ENCODE measurements around the gene MDP1.

The MDP1 gene

DNA sequence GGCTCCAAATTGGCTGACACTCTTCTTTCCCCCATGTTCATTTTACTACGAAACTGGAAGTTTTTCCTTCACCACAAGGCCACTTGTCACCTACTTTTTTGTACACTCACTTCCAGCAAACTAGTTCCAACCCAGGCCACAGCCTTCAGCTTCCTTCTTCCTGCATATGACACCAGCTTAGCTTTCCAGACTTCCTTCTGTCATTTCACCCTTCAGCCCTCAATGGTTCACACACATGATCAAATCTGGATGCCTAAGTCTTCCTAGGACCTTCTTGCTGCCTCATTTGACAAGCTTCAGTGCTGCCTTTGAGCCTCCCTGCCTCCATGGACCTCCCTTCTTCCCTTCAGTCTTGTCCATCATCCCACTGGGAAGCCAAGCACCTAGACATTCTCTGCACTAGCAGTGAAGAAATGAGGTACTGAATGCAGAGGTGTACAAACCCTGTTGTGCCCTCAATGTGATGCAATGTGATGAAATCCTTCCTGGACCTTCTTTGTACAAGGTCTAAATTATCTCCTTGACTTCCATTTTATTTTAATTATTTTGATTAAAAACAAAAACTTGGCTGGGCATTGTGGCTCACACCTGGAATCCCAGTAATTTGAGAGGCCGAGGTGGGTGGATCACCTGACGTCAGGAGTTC, 48.3 kb downstream of the MDP1 start:
- ChIA-PET CTCF (no interaction called here), POLR2A (no interaction called here)
- TF ChIP-seq, protein P1, sequence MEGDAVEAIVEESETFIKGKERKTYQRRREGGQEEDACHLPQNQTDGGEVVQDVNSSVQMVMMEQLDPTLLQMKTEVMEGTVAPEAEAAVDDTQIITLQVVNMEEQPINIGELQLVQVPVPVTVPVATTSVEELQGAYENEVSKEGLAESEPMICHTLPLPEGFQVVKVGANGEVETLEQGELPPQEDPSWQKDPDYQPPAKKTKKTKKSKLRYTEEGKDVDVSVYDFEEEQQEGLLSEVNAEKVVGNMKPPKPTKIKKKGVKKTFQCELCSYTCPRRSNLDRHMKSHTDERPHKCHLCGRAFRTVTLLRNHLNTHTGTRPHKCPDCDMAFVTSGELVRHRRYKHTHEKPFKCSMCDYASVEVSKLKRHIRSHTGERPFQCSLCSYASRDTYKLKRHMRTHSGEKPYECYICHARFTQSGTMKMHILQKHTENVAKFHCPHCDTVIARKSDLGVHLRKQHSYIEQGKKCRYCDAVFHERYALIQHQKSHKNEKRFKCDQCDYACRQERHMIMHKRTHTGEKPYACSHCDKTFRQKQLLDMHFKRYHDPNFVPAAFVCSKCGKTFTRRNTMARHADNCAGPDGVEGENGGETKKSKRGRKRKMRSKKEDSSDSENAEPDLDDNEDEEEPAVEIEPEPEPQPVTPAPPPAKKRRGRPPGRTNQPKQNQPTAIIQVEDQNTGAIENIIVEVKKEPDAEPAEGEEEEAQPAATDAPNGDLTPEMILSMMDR (IDR thresholded peaks at IDR 0.05; ENCODE audit: control extremely low read depth, extremely low read depth, low read depth, missing control alignments), result no peak
- no peak for DNase-seq (ENCODE audit: extremely low spot score)

DNA sequence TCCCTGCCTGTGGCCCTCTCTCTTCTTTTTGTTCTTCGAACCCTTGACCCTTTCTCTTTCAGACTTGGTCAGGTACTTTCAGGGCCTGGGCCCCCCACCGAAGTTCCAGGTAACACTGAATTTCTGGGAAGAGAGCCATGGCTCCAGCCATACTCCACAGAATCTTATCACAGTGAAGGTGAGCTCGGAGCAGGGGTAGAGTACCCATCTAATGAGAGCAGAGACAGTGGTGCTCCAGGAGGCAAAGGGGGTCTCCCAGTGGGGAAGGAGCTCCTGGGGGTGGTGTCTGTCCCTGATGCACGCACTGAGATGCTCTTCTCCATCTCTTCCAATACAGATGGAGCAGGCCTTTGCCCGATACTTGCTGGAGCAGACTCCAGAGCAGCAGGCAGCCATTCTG, 50.1 kb downstream of the MDP1 start:
- TF ChIP-seq, protein P1 (IDR thresholded peaks at IDR 0.05; ENCODE audit: control extremely low read depth, extremely low read depth, low read depth, missing control alignments), result no peak
- ChIA-PET CTCF (interaction anchor here (1.0 to 7.3 kb wide), 3 partner anchors 14 to 142 kb away, joined by 3 to 154 read pairs (median 3); partner anchors contain the start of genes CIDEB, PSME2 and RNF31), POLR2A (interaction anchor here (1.0 to 1.5 kb wide), 2 partner anchors 15 to 21 kb away, joined by 3 to 4 read pairs; no protein-coding TSS in a partner anchor)
- DNase-seq (ENCODE audit: extremely low spot score), result no peak

DNA sequence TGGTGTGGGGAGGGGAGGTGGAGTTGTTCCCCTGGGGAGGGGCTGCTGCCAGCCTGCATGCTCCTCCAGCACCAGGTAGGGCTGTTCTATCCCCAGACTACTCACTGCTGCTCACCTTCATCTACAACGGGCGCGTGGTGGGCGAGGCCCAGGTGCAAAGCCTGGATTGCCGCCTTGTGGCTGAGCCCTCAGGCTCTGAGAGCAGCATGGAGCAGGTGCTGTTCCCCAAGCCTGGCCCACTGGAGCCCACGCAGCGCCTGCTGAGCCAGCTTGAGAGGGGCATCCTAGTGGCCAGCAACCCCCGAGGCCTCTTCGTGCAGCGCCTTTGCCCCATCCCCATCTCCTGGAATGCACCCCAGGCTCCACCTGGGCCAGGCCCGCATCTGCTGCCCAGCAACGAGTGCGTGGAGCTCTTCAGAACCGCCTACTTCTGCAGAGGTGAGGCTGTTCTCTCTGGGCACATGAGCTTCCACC, 51.3 kb downstream of the MDP1 start:
- no peak for DNase-seq (ENCODE audit: extremely low spot score)
- ChIA-PET CTCF (interaction anchor here (0.8 to 7.3 kb wide), 5 partner anchors 13 to 144 kb away, joined by 3 to 154 read pairs (median 3); partner anchors contain the start of genes CIDEB, DCAF11, NRL and PSME2), POLR2A (interaction anchor here (0.6 to 1.8 kb wide), 6 partner anchors 9 to 23 kb away, joined by 3 to 9 read pairs (median 4); partner anchors contain the start of gene PSME2)
- TF ChIP-seq, protein P1 (IDR thresholded peaks at IDR 0.05; ENCODE audit: control extremely low read depth, extremely low read depth, low read depth, missing control alignments), result no peak
